Measurements from ENCODE around the gene OTOS.

GRCh38 chr2:240155048-240155744 is 14.7 kb upstream of the OTOS start:
- no peak for TF ChIP-seq EZH2 (IDR thresholded peaks at IDR 0.05; ENCODE audit: low read depth)
- TF ChIP-seq, protein P1, sequence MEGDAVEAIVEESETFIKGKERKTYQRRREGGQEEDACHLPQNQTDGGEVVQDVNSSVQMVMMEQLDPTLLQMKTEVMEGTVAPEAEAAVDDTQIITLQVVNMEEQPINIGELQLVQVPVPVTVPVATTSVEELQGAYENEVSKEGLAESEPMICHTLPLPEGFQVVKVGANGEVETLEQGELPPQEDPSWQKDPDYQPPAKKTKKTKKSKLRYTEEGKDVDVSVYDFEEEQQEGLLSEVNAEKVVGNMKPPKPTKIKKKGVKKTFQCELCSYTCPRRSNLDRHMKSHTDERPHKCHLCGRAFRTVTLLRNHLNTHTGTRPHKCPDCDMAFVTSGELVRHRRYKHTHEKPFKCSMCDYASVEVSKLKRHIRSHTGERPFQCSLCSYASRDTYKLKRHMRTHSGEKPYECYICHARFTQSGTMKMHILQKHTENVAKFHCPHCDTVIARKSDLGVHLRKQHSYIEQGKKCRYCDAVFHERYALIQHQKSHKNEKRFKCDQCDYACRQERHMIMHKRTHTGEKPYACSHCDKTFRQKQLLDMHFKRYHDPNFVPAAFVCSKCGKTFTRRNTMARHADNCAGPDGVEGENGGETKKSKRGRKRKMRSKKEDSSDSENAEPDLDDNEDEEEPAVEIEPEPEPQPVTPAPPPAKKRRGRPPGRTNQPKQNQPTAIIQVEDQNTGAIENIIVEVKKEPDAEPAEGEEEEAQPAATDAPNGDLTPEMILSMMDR (conservative IDR thresholded peaks at IDR 0.05), result no peak
